GM12873 (cell line): ENCODE data around the gene PRKN.

ENCODE experiments used
- CTCF ChIP-seq: IDR thresholded peaks from 2 replicates; pipeline ENCODE4 v1.5.1; 2012; ENCODE audit warnings: low read depth, mild to moderate bottlenecking, moderate library complexity, low read length, control low read depth; ENCODE audit not compliant: insufficient read depth; ENCODE audit errors: missing control alignments

The PRKN gene

GRCh38 chr6:161684731-161685475, 1042.7 kb downstream of the PRKN start:
- no peak for TF ChIP-seq CTCF

- no peak for TF ChIP-seq CTCF
These were observed 1044.2 kb downstream of the PRKN start for GRCh38 chr6:161683400-161683799.

DNA sequence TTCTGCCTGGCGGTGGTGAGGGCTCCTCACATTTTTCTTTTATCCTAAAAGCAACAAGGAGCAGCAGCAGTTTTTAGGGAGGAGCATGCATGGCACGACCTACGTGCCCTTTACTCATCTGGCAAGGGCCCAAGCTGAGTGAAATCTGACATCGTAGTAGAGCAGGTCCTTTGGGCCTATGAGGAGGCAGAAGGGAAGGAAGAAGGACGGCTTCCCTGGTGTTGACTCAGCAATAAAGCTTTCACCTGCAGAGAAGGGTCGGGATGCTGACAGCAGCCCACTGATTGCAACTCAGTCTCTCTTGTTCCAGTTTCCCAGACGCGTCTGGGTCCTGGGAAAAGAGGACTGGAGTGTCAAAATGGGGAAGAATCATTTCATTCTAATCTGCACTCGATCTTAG, 1044.6 kb downstream of the PRKN start:
- TF ChIP-seq CTCF, result no peak

- TF ChIP-seq CTCF, result no peak
These were observed 1047.5 kb downstream of the PRKN start for GRCh38 chr6:161679980-161680538.

- TF ChIP-seq CTCF, result no peak
These were observed 1050.4 kb downstream of the PRKN start for GRCh38 chr6:161677188-161677587.

DNA sequence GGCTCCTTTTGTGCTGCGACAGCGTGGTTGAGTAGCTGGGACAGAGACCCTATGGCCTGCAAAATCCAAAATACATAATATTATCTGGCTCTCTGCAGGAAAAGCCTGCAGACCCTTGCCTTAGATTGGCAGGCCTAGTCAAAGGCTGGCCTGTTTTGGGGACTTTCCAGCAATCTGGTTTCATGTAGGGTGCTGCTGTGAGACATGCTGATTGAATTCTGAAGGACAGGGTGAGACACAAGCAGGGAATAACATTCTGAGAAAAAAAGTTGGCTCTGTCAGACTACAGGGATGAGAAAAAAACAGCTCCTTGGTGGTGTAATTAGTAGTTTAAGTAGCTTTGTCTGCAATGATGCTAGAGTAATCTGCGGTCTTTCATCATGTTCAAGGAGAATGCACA, 1051.0 kb downstream of the PRKN start:
- no peak for TF ChIP-seq CTCF

GRCh38 chr6:161674930-161675682, 1052.5 kb downstream of the PRKN start:
- no peak for TF ChIP-seq CTCF
